Activated T-cell treated with anti-CD3 and anti-CD28 coated beads for 4 hours (primary cell): Measurements from ENCODE around the gene SPO11.
A peak's percentile ranks its signal among the peaks of the same experiment; 100 is the strongest.

Source experiments
- DNase-seq: peaks from one replicate; pipeline ENCODE4 v3.0.0-alpha.2; 2020

SPO11 gene

GRCh38 chr20:57379263-57379647 is 49.7 kb downstream of the SPO11 start:
- DNase-seq = no peak

- DNase-seq = no peak
Observed at GRCh38 chr20:57380081-57380750, 50.6 kb downstream of the SPO11 start.

- peak; percentile 85 for DNase-seq
Observed at GRCh38 chr20:57381596-57382503, 52.2 kb downstream of the SPO11 start.

- DNase-seq = no peak
Observed at GRCh38 chr20:57382516-57382915, 52.9 kb downstream of the SPO11 start.

GRCh38 chr20:57383447-57384347 is 54.1 kb downstream of the SPO11 start:
- DNase-seq = no peak

GRCh38 chr20:57384486-57384885 is 54.9 kb downstream of the SPO11 start:
- no peak for DNase-seq

GRCh38 chr20:57384953-57385761 is 55.6 kb downstream of the SPO11 start:
- DNase-seq = no peak

GRCh38 chr20:57385940-57386339 is 56.3 kb downstream of the SPO11 start:
- no peak for DNase-seq

GRCh38 chr20:57386762-57387161 is 57.2 kb downstream of the SPO11 start:
- no peak for DNase-seq

GRCh38 chr20:57387463-57387862 is 57.9 kb downstream of the SPO11 start:
- no peak for DNase-seq

GRCh38 chr20:57387945-57388371 is 58.4 kb downstream of the SPO11 start:
- DNase-seq = no peak

GRCh38 chr20:57388953-57389694 is 59.5 kb downstream of the SPO11 start:
- DNase-seq = peak; percentile 46

- DNase-seq = peak; percentile 57
Observed at GRCh38 chr20:57389695-57390603, 60.3 kb downstream of the SPO11 start.

- peak; percentile 74 for DNase-seq
Observed at GRCh38 chr20:57390604-57391438, 61.2 kb downstream of the SPO11 start, which contains the start of gene RBM38. RBM38 (plus strand) TSS chr20:57391396; CDS start chr20:57391582, 186 bp downstream.

- no peak for DNase-seq
Observed at GRCh38 chr20:57391439-57392301, 62.1 kb downstream of the SPO11 start.

- DNase-seq = peak; percentile 53
Observed at GRCh38 chr20:57392512-57393271, 63.1 kb downstream of the SPO11 start.
